CD4-positive, alpha-beta T cell treated with Interferon alpha-2 for 1 hour (primary cell): ENCODE results near the gene ADAMTS17.
"Not testable (repeated sequence)": the region's sequence is repeated elsewhere in the genome, so short reads cannot be mapped to it uniquely, and the experiment has no call there.

ENCODE experiments used
- DNase-seq, 2 donors: peaks; one replicate each; pipeline ENCODE4 v3.0.0-alpha.2; 2020 to 2022

Gene ADAMTS17

DNA sequence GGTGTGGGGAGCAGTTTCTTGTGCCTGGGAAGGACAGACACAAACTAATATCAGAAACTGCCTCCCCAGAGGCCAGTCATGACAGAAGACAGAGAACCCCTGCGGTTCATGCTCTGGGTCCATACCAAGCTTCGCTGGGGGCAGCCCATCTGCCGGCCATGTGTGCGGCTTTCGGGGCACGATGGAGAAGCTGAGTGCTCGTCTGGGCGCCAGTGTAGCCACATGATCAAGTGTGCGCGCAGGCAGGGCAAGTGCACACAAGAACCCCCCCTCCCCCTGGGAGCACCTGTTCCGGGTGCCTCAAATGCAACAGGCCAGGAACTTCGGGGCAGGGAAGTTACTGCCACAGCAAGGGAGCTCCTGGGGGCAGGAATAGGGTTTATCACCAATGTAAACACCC is 1.8 kb downstream of the ADAMTS17 start:
- no peak for DNase-seq

DNA sequence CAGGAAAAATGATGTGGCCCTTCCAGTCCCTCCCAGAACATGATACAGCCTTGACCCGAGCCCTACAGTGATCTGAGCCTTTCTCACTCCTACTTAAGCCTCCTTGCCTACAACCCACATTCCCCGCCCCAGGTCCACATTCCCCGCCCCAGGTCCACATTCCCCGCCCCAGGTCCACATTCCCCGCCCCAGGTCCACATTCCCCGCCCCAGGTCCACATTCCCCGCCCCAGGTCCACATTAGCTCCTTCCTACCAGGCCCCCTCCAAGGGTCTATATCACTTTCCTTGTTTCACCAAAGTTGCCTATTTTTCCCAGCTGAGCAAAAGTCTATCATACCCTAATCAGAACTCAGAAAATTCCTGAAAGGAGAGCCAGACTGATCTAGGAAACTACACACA is 2.3 kb downstream of the ADAMTS17 start:
- DNase-seq, result not testable (repeated sequence)

DNA sequence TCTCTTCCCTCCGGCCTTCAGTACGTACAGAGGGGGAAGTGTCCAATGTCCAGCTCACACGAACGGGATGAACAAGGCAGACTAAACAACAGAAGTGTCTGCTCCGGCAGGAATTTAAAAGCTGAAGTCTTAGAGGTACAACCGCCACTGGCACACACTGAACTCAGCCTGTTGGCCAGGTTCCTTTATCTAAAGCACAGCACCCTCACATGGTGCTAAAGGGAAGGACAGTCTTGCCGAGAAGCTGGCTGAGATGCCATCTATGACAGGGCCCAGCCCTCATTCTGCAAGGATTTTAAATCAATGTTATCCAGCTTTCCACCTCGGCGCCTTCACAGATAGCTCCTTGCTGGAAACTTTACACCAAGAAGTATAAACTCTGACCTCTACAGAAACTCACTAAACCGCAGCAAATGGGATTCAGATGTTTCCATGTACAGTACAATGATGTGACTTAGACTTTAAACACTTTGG is 2.8 kb downstream of the ADAMTS17 start:
- DNase-seq, result peak; percentile 60 to 81

DNA sequence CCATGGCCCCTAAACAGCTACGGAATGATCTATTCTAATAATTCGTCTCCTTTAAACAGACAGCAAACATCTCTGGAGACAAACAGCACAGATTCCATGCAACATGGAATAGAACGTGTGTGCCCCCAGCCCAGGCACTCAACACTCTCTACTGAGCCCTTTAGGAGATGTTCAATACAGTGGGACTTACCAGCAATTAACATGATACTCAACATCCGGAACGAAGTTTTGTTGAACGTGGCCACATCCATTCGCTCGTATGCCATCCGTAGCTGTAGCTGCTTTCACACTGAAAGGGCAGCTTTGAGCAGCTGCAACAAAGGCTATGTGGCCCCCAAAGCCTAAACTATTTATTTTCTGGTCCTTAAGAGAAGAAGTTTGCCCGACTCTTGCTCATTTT is 3.5 kb downstream of the ADAMTS17 start:
- DNase-seq, result no peak

DNA sequence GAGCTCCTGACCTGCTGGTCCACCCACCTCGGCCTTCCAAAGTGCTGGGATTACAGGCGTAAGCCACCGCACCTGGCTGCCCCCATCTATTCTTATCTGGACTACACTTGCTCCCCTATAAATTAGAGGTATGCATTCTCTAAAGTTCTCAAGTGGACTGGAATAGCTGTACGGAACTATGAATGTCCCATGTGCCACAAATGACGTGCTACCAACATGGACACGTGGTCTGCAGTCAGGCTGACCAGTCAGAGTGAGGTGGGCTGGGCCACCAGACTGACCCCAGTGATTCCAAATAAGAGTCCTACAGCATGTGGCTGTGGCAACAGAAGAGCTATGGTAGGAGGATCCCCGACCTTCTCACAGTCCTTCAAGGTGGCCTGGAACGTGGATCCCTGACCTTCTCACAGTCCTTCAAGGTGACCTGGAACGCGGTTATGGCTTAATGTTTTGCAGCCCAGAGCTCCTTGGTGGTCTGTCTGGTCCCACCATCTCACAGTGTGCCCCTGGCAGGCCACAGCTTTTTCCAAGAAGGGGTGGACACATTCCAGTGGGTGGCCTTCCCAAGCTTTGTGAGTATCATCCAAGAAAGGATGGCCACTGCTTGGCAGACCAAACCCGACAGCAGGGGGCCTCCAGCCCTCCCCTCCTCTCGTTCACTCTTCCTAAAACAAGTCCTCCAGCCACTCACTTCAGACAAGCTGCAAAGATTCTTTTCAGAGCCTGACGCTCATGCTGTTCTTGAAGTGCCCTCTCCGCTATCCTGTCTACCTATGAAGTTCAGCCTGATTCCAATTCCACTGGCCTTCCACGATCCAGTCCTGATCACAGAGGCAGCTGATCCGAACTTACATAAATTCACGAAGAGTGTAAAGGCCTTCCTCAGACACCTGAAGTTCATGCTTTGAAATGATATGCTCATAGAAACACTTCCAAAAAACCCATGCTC is 4.4 kb downstream of the ADAMTS17 start:
- no peak for DNase-seq

DNA sequence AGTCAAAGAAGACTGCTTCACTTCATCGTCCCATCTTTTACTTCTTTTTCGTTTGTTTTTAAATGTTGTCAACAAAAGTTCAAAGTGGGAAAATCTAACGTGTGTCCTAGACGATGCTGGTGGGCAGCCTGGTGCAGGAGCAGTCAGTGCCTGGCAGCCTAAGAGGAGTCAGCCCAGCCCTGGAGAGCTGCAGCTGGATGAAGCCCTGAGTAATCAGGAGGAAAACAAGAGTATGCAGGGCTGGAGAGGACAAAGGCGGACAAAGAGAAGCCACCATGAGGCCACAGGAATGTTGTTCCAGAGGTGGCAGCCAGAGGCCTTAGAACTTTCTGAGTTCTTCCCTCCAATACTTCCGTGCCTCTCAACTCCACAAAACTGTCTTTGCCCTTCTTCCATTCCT is 5.7 kb downstream of the ADAMTS17 start:
- DNase-seq, result no peak

DNA sequence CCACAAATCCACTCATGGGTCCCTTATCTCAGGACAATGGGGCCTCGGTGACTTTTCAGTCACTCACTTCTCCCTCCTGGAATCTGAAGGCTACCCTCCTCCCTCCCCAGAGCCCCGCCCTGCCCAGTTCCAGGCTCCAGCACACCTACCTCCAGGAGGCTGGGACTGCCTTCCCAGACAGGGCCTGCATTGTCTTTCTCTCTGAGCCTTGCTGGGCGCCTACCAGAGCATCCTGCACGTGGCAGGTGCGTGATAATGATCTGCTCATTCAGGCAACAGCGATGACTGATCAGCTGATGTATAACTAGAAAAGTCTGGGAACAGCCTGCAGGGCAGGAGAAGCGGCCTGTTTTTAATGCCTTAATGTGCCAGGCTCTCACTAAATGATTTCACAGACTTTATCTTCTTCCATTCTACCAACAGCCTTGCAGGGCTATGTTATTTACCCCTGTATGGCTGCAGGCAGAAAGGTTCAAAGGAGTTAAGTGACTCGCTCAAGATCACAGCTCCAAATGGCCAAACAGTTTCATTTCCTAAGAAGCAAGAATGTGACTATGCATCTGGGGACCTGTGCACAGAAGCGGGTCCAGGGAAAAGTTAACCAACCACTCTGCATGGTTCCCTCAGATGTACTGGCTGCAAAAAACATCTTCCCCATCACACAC is 6.3 kb downstream of the ADAMTS17 start:
- DNase-seq, result no peak

DNA sequence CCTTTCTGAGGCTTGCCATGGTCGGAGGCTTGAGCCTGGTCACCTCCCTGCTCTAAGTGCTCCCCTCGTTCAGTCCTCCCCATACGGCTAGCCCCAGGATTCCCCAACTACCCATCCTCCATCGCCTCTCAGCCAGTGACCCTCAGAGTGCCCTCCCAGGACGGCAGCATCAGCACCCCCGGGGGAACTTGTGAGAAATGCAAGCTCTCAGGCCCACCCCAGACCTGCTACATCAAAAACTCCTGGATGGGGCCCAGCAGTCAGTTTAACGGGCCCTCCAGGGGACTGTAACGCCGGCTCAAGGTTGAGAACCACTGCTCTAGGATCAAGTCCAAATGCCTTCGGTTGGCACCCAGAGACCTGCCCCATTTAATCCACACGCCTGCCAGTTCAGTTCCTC is 6.9 kb downstream of the ADAMTS17 start:
- no peak for DNase-seq

DNA sequence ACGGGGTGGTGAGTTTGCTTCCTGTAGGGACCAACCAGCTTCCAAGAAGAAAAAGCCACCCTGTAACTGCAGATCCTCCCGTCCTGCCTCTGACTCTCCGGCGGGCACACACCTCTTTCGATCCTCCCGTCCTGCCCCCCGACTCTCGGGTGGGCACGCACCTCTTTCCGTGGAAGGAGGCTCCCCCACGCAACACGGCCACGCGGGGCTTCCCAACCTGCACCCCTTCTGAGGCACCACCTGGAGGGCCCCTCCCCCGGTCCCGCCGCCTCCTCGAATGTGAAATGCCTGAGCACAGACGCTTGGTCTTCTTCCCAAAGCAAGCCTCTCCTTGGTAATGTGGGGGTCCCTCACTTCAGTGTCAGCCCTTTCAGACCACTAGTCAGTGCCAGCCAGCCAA is 7.3 kb downstream of the ADAMTS17 start:
- no peak for DNase-seq

DNA sequence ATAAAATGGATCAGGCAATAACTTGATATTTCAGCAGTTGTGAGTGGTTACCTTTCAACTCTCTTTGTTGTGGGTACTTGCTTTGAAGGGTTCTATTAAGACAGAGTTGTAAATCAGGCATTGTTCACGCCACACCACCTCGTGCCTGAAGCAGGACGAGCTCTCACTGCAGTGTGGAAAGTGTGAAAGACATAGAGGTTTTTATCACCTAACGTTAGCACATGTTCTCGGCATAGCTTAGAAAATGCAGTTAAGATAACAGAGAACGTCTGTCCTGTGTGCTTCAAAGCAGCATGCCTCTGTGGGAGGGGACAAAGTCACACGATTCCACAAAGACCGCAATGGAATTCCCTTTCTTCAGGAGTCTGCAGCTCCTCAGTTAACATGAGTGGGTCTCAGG is 7.8 kb downstream of the ADAMTS17 start:
- peak in 1 of 2 donors; percentile 14 for DNase-seq

DNA sequence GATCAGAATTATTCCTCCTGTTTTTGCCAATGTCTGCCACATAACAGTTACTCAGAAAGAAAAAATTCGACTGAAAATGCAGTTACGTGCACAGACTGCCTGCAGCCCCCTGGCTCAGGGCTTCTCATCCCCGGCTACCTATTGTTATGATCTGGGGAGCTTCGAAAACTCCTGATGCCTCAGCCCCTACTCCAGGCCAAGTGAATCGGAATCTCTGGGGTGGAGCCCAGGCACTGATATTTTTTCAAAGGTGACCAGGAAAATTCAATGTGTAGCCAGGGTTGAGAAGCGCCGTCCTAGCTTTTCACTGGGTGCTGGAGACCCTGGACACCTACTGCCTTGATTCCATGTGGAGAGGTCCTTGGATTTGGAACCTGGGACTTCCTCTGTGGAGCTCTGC is 8.5 kb downstream of the ADAMTS17 start:
- DNase-seq, result no peak

DNA sequence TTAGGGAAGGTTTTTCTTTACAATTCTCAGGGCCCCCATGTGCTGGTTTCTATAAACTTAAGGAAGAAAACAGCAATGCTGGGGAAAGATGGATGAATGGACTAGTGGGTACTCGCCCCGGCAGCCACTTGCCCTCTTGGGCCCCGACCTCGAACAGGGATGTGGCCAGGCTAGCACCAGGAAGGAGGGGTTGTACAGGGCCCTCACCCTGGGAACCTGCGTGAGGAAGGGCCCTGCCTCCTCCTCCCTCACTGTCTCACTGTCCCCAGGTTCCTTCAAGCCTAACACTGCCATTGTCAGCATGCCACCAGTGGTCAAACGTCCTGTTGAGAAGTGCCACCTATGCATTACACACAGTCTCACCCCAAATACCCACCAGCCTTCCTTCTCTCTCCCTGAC is 9.1 kb downstream of the ADAMTS17 start:
- DNase-seq, result no peak

DNA sequence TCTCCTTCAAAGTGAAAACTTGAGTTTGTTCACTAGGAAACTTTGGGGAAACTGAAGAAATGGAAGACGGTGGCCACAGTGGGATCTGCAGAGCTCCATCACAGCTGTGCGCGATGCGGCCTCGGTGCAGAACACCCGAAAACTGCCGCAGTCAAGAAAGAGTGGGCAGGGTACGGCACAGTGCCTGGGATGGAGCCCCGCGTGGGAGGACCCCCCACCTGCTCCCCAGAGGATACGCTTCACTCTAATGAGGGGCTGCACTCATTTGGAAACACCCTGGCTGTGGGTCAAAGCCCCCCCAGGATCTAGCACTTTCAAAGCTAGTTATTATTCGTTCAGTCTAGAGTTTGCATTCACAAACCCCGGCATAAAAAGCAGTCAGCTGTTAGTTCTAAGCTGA is 9.5 kb downstream of the ADAMTS17 start:
- no peak for DNase-seq

DNA sequence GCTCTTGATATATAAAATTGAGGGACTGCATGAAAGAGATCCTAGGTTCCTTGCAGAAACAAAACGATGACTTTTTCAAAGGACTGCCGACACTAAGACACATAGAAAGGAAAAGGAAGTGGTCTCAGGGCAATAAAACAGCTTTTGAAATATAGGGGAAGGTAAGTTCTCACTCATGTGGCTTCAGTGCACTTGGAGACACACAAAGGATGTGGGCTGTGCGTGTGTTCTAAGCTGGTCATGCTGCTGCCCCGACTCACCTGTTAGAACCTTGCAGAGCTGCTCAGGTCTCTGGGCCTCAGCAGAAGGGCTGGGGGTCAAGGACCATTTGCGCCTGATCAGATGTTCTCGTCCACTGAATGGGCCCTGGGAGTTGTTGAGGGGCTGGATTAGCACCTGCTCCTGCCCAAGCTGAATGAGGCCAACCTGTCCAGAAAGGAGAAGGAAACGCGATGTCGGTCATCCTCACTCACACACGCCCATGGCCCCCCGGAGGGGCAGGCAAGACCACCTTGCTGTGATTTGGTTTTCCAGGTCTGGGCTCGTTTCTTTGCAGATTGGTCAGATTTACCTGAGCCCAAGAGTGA is 11.1 kb downstream of the ADAMTS17 start:
- peak; percentile 12 to 57 for DNase-seq

DNA sequence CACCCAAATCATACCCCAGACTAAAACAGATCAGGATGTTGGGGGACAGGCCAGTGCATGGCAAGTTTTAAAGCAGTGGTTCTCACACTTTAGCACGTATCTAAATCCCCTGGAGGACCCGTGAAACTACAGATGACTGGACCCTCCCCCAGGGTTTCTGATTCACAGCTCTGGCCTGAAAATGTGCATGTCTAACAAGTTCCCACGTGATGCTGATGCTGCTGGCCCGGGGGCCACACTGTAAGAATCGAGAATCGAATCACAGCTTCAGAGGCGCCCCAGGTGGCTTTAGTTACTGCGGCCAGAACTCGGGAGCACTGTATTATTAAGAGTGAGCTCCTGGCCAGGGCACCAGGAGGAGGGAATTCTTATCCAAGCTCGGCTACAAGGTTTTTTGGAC is 11.6 kb downstream of the ADAMTS17 start:
- DNase-seq, result peak in 1 of 2 donors; percentile 18

DNA sequence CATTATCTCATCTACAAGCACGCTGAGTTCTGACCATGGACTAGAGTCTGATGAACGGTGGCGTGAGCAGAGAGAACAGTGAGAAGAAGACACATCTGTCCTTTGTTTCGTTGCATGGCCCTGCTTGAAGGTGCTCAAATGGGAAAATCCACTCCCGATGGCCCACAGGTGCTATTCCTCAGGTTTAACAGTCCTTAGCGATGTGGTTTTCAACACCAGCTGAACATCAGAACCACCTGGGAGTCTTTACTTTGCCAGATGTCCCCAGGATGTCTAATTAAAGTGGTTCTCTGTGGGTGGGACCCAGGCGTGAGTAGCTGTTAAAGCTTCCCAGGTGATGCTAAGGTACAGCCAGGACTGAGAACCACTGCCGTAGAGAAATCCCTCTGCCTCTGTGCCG is 13.0 kb downstream of the ADAMTS17 start:
- DNase-seq, result no peak

DNA sequence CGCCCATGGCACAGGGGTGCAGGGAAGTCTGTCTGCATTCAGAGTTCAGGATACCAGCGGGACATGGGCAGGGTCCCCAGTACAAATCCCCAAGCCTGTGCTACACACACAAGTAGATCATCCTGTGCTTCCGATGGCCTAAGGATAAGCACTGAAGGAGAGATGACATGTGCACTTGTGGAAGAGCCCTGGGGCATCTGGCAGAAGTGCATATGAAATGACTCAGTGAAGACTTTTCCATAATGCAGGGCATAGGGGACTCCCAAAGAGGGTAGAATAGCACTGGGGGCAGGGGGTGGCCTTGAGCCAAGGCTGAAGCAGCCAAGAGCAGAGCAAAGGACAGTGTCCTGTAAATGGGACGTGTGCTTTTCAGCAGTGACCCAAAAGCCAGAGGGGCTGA is 22.9 kb downstream of the ADAMTS17 start:
- DNase-seq, result no peak

DNA sequence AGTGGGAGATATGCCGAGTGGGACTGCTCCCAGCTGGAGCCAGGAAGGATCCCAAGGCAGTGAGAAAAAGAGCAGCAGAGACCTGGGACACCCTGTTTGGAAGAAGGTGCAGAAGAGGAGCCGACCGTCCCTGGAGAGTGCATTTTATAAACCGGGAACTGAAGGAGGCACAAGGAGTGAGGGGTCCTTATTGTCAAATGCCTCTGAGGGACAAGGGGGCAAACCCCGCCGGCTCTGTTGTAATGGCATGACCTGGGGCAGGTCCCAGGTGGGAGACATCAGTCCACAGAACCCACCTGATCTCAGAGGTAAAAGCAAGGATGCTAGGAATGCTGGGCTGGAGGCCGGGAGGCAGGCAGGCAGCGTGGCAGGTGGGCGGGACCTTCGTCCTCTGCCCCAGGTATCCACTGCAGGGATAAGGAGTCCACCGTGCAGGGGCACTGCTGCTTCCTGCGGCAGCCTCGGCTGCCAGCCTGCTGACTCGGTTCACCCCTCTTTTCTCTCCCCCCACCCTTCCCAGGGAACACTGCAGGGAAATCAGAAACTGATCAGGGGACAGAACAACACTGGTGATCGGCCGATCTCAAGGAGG is 26.9 kb downstream of the ADAMTS17 start:
- no peak for DNase-seq

DNA sequence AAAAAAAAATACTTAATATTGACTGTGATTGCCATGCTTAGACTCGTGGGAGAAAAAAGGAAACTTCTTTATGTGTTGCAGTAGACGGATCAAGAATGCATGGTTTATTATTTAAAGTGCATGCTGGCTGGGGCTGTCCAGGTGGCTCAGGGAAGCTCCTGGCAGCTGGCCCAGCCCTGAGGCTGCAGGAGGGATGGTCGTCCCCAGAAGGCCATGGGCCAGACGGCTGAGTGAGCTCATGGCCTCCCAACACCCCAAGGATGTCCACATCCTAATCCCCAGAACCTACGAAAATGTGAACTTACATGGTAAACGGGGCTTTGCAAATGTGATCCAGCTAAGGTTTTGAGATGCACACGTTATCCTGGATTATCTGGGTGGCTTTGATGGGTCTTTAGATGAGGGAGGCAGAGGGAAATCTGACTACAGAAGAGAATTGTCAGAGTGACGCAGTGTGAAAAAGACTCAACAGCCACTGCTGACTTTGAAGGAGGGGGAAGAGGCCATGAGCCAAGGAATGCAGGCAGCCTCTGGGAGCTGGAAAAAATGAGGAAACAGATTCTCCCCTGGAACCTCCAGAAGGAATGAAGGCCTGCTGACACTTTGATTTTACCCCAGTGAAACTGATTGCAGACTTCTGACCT is 29.8 kb downstream of the ADAMTS17 start:
- no peak for DNase-seq

DNA sequence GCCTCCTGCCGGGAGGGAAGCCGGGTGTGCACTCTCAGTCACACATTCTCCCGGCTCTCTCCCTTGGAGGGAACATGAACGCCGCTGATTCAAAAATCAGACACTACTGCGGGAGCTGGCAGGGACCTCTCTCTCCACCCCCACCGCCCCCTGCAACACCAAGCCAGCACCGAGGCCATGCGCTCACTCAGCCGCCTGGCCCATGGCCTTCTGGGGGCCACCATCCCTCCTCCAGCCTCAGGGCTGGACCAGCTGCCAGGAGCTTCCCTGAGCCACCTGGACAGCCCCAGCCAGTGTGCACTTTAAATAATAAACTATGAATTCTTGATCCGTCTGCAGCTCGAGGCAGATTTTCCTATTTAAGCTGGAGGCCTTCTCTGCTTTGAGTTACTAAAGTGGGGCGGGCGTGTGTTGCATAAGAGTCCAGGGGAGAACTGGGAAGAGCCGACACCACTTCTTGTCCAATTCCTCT is 30.6 kb downstream of the ADAMTS17 start:
- DNase-seq, result no peak

DNA sequence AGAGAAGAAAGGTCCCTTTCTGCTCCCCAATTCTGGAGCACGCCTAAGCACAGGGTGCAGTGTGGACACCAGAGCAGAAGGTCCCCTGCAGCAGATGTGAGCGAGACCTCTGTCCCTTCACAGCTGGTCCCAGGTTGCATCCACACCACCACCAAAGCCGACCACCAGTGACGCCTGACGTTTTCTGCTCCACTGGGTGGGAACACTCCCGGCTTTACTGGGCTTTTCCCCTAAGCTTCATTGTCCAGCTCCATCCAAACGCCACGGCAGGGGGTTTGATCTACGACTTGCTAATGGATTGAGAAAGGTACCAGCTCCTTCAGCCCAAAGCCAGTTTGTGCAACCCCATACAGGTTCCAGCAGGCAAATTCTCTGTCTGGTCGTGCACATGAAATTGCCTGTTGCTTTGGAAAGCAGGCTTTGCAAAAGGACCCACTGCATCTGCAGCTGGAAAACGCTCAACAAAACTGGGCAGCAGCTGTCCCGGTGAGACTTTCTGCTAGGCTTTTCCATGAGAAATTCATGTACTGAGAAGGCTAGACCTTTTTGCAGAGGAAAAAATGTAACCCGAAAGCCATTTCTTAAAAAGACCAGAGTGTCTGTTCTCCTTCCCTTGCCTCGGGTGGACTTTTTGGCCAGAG is 31.1 kb downstream of the ADAMTS17 start:
- DNase-seq, result no peak

DNA sequence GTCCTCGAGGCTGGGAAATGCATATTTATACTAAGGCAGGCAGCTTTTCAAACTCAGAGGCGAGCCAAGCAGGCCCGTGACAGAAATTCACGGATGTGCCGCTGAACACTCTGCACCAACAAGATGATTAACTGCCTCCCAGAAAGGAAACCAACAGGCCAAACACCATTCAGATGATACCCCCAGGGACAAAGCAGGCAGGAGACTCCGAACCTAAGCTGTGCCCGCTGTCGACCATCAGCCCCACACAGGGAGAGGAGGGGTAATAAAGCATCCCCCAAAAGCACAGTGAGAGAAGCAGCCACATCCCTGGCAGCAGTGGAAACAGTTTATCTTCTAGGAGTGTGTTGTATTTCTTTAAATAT is 31.8 kb downstream of the ADAMTS17 start:
- DNase-seq, result no peak
